Activated effector memory CD4-positive, alpha-beta T cell treated with anti-CD3 and anti-CD28 coated beads, Interleukin-2, amount 50 U/mL, for 16 hours (primary cell): ENCODE measurements around the gene RABGGTA.

Experiments used
- DNase-seq: peaks from one replicate; pipeline ENCODE4 v3.0.0-alpha.2; 2020

The RABGGTA gene

GRCh38 chr14:24259282-24260025 lies 11.9 kb downstream of the RABGGTA start:
- no peak for DNase-seq

GRCh38 chr14:24258548-24259265 lies 12.7 kb downstream of the RABGGTA start:
- DNase-seq, result no peak

GRCh38 chr14:24258119-24258518 lies 13.3 kb downstream of the RABGGTA start:
- no peak for DNase-seq

- DNase-seq, result no peak
These were observed 14.4 kb downstream of the RABGGTA start for GRCh38 chr14:24256960-24257359.

GRCh38 chr14:24255931-24256711 lies 15.3 kb downstream of the RABGGTA start:
- no peak for DNase-seq

- DNase-seq, result no peak
These were observed 16.0 kb downstream of the RABGGTA start for GRCh38 chr14:24255438-24255837.

- no peak for DNase-seq
These were observed 16.6 kb downstream of the RABGGTA start for GRCh38 chr14:24254630-24255392.

GRCh38 chr14:24253936-24254335 lies 17.5 kb downstream of the RABGGTA start:
- DNase-seq, result no peak

GRCh38 chr14:24252289-24253124 lies 18.9 kb downstream of the RABGGTA start:
- no peak for DNase-seq

GRCh38 chr14:24251880-24252288 lies 19.5 kb downstream of the RABGGTA start:
- no peak for DNase-seq

GRCh38 chr14:24250354-24250753 lies 21.0 kb downstream of the RABGGTA start:
- peak; percentile 45 for DNase-seq

- DNase-seq, result peak; percentile 51
These were observed 22.0 kb downstream of the RABGGTA start for GRCh38 chr14:24249230-24250021.

- DNase-seq, result peak; percentile 59
These were observed 24.0 kb downstream of the RABGGTA start for GRCh38 chr14:24247422-24247821.

- DNase-seq, result peak; percentile 65
These were observed 24.6 kb downstream of the RABGGTA start for GRCh38 chr14:24246765-24247212.

- peak; percentile 50 for DNase-seq
These were observed 26.0 kb downstream of the RABGGTA start for GRCh38 chr14:24245350-24245749.

- DNase-seq, result no peak
These were observed 28.0 kb downstream of the RABGGTA start for GRCh38 chr14:24243336-24243836.

- peak; percentile 97 for DNase-seq
These were observed 29.5 kb downstream of the RABGGTA start for GRCh38 chr14:24241829-24242443.

- DNase-seq, result no peak
These were observed 31.1 kb downstream of the RABGGTA start for GRCh38 chr14:24240110-24240918.

- peak; percentile 59 for DNase-seq
These were observed 32.8 kb downstream of the RABGGTA start for GRCh38 chr14:24238527-24239037.
